Progenitor cell of endocrine pancreas (in vitro differentiated cells): ENCODE results near the gene POU2F3. TPM values are rescaled to one million over a fixed set of nuclear protein-coding genes. Genes with fewer than 3 reads are reported as not detected.
A peak's percentile ranks its signal among the peaks of the same experiment; 100 is the strongest.

Experiments
- DNase-seq: peaks from one replicate; pipeline ENCODE4 v3.0.0; 2021; ENCODE audit warnings: low spot score; ENCODE audit not compliant: unreplicated experiment
- H3K27ac Mint-ChIP-seq: 2 replicates; pipeline ENCODE4 v1.8.0; 2021; ENCODE audit warnings: mild to moderate bottlenecking, moderate library complexity, mixed read lengths
- H3K27me3 Mint-ChIP-seq: 2 replicates; pipeline ENCODE4 v1.8.0; 2021; ENCODE audit warnings: mixed read lengths
- H3K36me3 Mint-ChIP-seq: 2 replicates; pipeline ENCODE4 v1.8.0; 2022; ENCODE audit warnings: mixed read lengths; ENCODE audit not compliant: insufficient read depth
- H3K4me1 Mint-ChIP-seq: 2 replicates; pipeline ENCODE4 v1.8.0; 2021; ENCODE audit warnings: low read depth, mixed read lengths
- H3K4me3 Mint-ChIP-seq: 2 replicates; pipeline ENCODE4 v1.8.0; 2021; ENCODE audit warnings: low read depth, mild to moderate bottlenecking, moderate library complexity, mixed read lengths
- H3K9me3 Mint-ChIP-seq: 2 replicates; pipeline ENCODE4 v1.8.0; 2021; ENCODE audit warnings: low read depth, mixed read lengths
- total RNA-seq: library from RNA; stranded (reverse); gene quantifications from 2 replicates; pipeline ENCODE4 v1.2.1, GENCODE V29; 2021
- TF ChIP-seq, protein P1 (sequence below): fragments of 200-600 bp; sonication (generic); IDR thresholded peaks from one replicate; pipeline ENCODE4 v1.5.0; 2021; ENCODE audit warnings: antibody characterized with exemption, mild to moderate bottlenecking; ENCODE audit not compliant: unreplicated experiment

The POU2F3 gene
- total RNA-seq, 1 donor from 2014 or later, result not detected

GRCh38 chr11:120343429-120343828 lies 103.5 kb downstream of the POU2F3 start:
- DNase-seq, result no peak
- no peak overlapping the region for H3K4me3 Mint-ChIP-seq
- H3K4me1 Mint-ChIP-seq, result peaks cover 21% of the 10 kb centered on the region
- TF ChIP-seq, protein P1, sequence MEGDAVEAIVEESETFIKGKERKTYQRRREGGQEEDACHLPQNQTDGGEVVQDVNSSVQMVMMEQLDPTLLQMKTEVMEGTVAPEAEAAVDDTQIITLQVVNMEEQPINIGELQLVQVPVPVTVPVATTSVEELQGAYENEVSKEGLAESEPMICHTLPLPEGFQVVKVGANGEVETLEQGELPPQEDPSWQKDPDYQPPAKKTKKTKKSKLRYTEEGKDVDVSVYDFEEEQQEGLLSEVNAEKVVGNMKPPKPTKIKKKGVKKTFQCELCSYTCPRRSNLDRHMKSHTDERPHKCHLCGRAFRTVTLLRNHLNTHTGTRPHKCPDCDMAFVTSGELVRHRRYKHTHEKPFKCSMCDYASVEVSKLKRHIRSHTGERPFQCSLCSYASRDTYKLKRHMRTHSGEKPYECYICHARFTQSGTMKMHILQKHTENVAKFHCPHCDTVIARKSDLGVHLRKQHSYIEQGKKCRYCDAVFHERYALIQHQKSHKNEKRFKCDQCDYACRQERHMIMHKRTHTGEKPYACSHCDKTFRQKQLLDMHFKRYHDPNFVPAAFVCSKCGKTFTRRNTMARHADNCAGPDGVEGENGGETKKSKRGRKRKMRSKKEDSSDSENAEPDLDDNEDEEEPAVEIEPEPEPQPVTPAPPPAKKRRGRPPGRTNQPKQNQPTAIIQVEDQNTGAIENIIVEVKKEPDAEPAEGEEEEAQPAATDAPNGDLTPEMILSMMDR, result no peak
- H3K9me3 Mint-ChIP-seq, result no peaks in the 10 kb centered on the region
- H3K36me3 Mint-ChIP-seq, result no peaks in the 10 kb centered on the region
- H3K27me3 Mint-ChIP-seq, result no peaks in the 10 kb centered on the region
- H3K27ac Mint-ChIP-seq, result no peak overlapping the region

DNA sequence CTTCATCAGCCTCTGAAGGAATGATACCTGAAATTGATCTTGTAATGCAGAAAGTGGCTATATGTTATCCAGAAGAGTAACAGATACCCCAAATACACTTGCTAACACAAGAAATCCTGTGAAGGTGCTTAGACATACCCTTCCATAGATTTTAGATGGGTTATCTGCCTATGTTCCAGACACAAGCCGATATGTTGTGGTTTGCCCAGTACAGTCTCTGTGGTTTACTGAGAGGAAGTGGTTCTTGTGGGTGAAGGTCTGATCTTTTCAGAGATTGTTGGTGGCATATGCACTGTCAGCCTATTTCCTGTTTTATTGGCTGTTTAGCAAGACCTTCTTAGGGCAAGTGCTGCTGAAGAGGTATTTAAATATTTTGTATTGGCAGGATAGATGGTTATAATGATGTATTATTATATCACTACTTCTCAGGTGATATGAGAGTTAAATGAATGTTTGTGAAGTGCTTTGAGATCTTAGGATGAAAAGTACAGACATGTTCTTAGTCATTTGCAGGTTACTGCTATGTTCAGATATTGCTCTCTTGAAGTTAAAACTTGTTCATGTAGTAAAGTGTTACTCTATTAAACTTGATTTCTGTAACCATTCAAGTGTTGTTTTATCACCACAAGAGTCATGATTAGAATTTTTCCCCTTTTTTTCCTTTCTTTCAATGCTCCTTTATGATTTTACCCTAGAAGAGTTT lies 104.5 kb downstream of the POU2F3 start:
- peaks cover 13% of the 10 kb centered on the region for H3K4me1 Mint-ChIP-seq

GRCh38 chr11:120346233-120346632 lies 106.3 kb downstream of the POU2F3 start:
- Mint-ChIP-seq H3K27ac (no peak overlapping the region), H3K4me1 (peaks cover 8% of the 10 kb centered on the region), H3K36me3 (peaks cover 1% of the 10 kb centered on the region), H3K4me3 (no peak overlapping the region), H3K27me3 (no peaks in the 10 kb centered on the region), H3K9me3 (peaks cover 3% of the 10 kb centered on the region)
- no peak for DNase-seq
- TF ChIP-seq, protein P1, result no peak

More for the DNA sequence above, 104.5 kb downstream of the POU2F3 start:
- Mint-ChIP-seq H3K27me3 (no peaks in the 10 kb centered on the region), H3K36me3 (no peaks in the 10 kb centered on the region), H3K4me3 (no peak overlapping the region), H3K27ac (no peak overlapping the region), H3K9me3 (no peaks in the 10 kb centered on the region)
- TF ChIP-seq, protein P1, result no peak
- no peak for DNase-seq

GRCh38 chr11:120350637-120351036 lies 110.7 kb downstream of the POU2F3 start:
- no peak overlapping the region for H3K27ac Mint-ChIP-seq
- H3K9me3 Mint-ChIP-seq, result peaks cover 3% of the 10 kb centered on the region
- H3K4me1 Mint-ChIP-seq, result peaks cover 15% of the 10 kb centered on the region
- H3K36me3 Mint-ChIP-seq, result peaks cover 1% of the 10 kb centered on the region
- DNase-seq, result no peak
- H3K27me3 Mint-ChIP-seq, result no peaks in the 10 kb centered on the region
- TF ChIP-seq, protein P1, result no peak
- H3K4me3 Mint-ChIP-seq, result no peak overlapping the region

DNA sequence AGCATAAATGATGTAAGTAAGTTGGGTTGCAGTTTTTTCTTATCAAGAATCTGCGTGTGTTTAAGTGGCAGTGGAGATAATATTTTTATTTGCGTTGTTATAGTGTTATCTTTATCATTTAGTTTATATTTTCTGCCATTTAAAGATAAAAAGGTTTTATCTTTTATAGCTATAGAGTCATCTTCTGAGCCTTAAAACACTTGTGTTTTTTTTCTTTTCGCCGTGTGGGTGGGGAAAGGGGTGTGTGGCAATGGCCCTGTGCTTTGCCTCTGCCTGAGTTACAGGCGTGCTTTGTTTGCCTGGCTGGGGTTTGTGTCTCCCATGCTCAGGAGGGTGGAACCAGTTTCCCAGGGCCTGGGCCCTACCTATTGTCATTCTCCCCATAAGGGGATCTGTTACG lies 112.5 kb downstream of the POU2F3 start:
- TF ChIP-seq, protein P1, result no peak
- no peak overlapping the region for H3K4me3 Mint-ChIP-seq
- DNase-seq, result no peak
- H3K27ac Mint-ChIP-seq, result peak overlapping the region; percentile 81
- peaks cover 3% of the 10 kb centered on the region for H3K9me3 Mint-ChIP-seq
- H3K4me1 Mint-ChIP-seq, result peaks cover 14% of the 10 kb centered on the region
- H3K27me3 Mint-ChIP-seq, result no peaks in the 10 kb centered on the region
- H3K36me3 Mint-ChIP-seq, result peaks cover 3% of the 10 kb centered on the region
